Stimulated activated CD8-positive, alpha-beta memory T cell treated with anti-CD3 and anti-CD28 coated beads, Interleukin-4, amount 100 ng/mL, for 24 hours (primary cell): ENCODE data around the gene LAMA3.

Source experiments
- DNase-seq: peaks from one replicate; pipeline ENCODE4 v3.0.0-alpha.2; 2020; ENCODE audit warnings: low read depth

LAMA3 gene

GRCh38 chr18:23938043-23938756 is 248.9 kb downstream of the LAMA3 start:
- DNase-seq, result no peak

- no peak for DNase-seq
Measured at GRCh38 chr18:23938901-23939341, 249.7 kb downstream of the LAMA3 start.

- no peak for DNase-seq
Measured at GRCh38 chr18:23939366-23939765, 250.1 kb downstream of the LAMA3 start.

- no peak for DNase-seq
Measured at GRCh38 chr18:23939896-23940295, 250.6 kb downstream of the LAMA3 start.

- no peak for DNase-seq
Measured at GRCh38 chr18:23941791-23942190, 252.5 kb downstream of the LAMA3 start.

GRCh38 chr18:23943104-23943503 is 253.9 kb downstream of the LAMA3 start:
- DNase-seq, result no peak

GRCh38 chr18:23943903-23944624 is 254.8 kb downstream of the LAMA3 start:
- no peak for DNase-seq

- DNase-seq, result no peak
Measured at GRCh38 chr18:23945416-23946079, 256.3 kb downstream of the LAMA3 start.

GRCh38 chr18:23949863-23950262 is 260.6 kb downstream of the LAMA3 start:
- DNase-seq, result no peak

- no peak for DNase-seq
Measured at GRCh38 chr18:23950644-23951043, 261.4 kb downstream of the LAMA3 start.

GRCh38 chr18:23951206-23951605 is 262.0 kb downstream of the LAMA3 start:
- DNase-seq, result no peak

GRCh38 chr18:23953984-23954383 is 264.7 kb downstream of the LAMA3 start:
- DNase-seq, result no peak

GRCh38 chr18:23956483-23956882 is 267.2 kb downstream of the LAMA3 start:
- no peak for DNase-seq

- no peak for DNase-seq
Measured at GRCh38 chr18:23958036-23958435, 268.8 kb downstream of the LAMA3 start.

GRCh38 chr18:23963443-23964165 is 274.4 kb downstream of the LAMA3 start:
- DNase-seq, result no peak

- DNase-seq, result peak; percentile 47
Measured at GRCh38 chr18:23964282-23965238, 275.3 kb downstream of the LAMA3 start.

GRCh38 chr18:23966909-23967308 is 277.7 kb downstream of the LAMA3 start:
- no peak for DNase-seq

- DNase-seq, result no peak
Measured at GRCh38 chr18:23967321-23968089, 278.3 kb downstream of the LAMA3 start.

- no peak for DNase-seq
Measured at GRCh38 chr18:23968638-23969604, 279.7 kb downstream of the LAMA3 start.
